Sigmoid colon (tissue), 7 donors: Measurements from ENCODE around the gene RASA2. TPM values are rescaled to one million over a fixed set of nuclear protein-coding genes. Genes with fewer than 3 reads are reported as not detected.

Experiments used
- DNase-seq: peaks from one replicate; pipeline ENCODE4 v3.0.0-alpha.2; 2019
- H3K27ac ChIP-seq, 4 donors: fragments of 200-600 bp; sonication (generic); one replicate each; pipeline ENCODE4 v1.5.1; 2016 to 2019; ENCODE audit warnings: mild to moderate bottlenecking in 1 of 4
- H3K27me3 ChIP-seq, 3 donors: fragments of 200-600 bp; sonication (generic); one replicate each; pipeline ENCODE4 v1.5.1; 2019; ENCODE audit warnings: mild to moderate bottlenecking in 1 of 3
- H3K36me3 ChIP-seq, 4 donors: fragments of 200-600 bp; sonication (generic); one replicate each; pipeline ENCODE4 v1.5.1; 2016 to 2019
- H3K4me1 ChIP-seq, 4 donors: fragments of 200-600 bp; sonication (generic); one replicate each; pipeline ENCODE4 v1.5.1; 2017 to 2019
- H3K4me3 ChIP-seq, 4 donors: fragments of 200-600 bp; sonication (generic); one replicate each; pipeline ENCODE4 v1.5.1; 2017 to 2019; ENCODE audit warnings: mild to moderate bottlenecking in 2 of 4, moderate library complexity in 1 of 4
- H3K9me3 ChIP-seq, 4 donors: fragments of 200-600 bp in 3 of 4; sonication (generic) in 3 of 4; one replicate each; pipeline versions ENCODE4 v1.5.1 to v1.6.1; 2013 to 2019
- CTCF ChIP-seq, 4 experiments: fragments of 450-650 bp in 3 of 4; fragments of 200-600 bp in 1 of 4; IDR thresholded peaks; one replicate each; pipeline ENCODE4 v1.5.1; 2016 to 2019; ENCODE audit warnings: antibody characterized with exemption in 4 of 4, mild to moderate bottlenecking in 3 of 4, moderate library complexity in 2 of 4
- EP300 ChIP-seq, 4 donors: sonication (generic); formaldehyde crosslinking; IDR thresholded peaks; one replicate each; pipeline ENCODE4 v1.6.1; 2017; ENCODE audit warnings: antibody characterized with exemption in 4 of 4
- POLR2A ChIP-seq, 2 donors: fragments of 450-650 bp; IDR thresholded peaks; one replicate each; pipeline ENCODE4 v1.6.1; 2016; ENCODE audit warnings: antibody characterized with exemption in 2 of 2, mild to moderate bottlenecking in 2 of 2, moderate library complexity in 2 of 2
- POLR2AphosphoS5 ChIP-seq, 4 donors: sonication (generic); formaldehyde crosslinking; IDR thresholded peaks; one replicate each; pipeline ENCODE4 v1.6.1; 2017; ENCODE audit warnings: antibody characterized with exemption in 4 of 4
- WGBS, 2 donors: extraction: QIAGEN DNeasy Blood & Tissue Kit; methylation state at CpG; one replicate each; pipeline ENCODE4 v1.1.7; 2013; 5-methylcytosine and 5-hydroxymethylcytosine counted together
- intact Hi-C: fragments of 100-400 bp; cut with DNase I; formaldehyde crosslinking; loops from one replicate; pipeline ENCODE4 v1.15.1; 2023
- polyA plus RNA-seq, 3 donors: library from polyadenylated mRNA; stranded (reverse); fragments of 200-250 nt; gene quantifications; one replicate each; pipeline ENCODE4 v1.2.3, GENCODE V29; 2013
- total RNA-seq, 4 donors: library from RNA; depleted of rRNA; stranded (reverse); fragments of >200 nt; gene quantifications; one replicate each; pipeline ENCODE4 v1.1.0, GENCODE V29; 2016
- donor health status: healthy with polysubstance abuse.
- donor health status: Bipolar disorder and iron deficiency.
- donor health status: healthy.

RASA2 gene
- total and polyA plus RNA-seq, 7 donors = 3.2 to 20.5 (median 13.0) TPM

GRCh38 chr3:141646760-141647561, 160.1 kb downstream of the RASA2 start:
- intact Hi-C loops = loop anchor here (5.0 kb wide), 2 partner anchors 45 to 70 kb away; no protein-coding TSS in a partner anchor
- WGBS, 2 donors = 78 to 84% methylated on average over 8 of the region's 8 CpGs

DNA sequence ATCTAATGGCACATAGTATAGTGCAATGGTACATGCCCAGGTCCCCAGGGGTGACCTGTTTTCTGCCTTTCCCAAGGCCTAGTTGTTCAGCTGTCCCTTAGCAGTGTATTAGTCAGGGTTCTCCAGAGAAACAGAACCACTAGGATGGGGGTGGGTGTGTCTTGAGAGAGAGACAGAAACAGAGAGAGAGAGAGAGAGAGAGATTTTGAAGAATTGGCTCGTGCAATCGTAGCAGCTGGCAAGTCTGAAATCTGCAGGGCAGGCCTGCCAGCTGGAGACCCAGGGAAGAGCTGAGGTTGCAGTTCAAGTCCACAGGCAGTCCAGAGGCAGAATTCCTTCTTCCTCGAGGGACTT, 160.7 kb downstream of the RASA2 start:
- intact Hi-C loops = loop anchor here (5.0 kb wide), 2 partner anchors 45 to 70 kb away; no protein-coding TSS in a partner anchor
- Histone ChIP-seq H3K4me3 (no peak overlapping the region), H3K4me1 (peaks cover 0 to 81% (median 61%) of the 10 kb centered on the region in 4 donors), H3K36me3 (no peaks in the 10 kb centered on the region), H3K27ac (peak overlapping the region in 3 of 4 donors; percentile 59 to 78 (median 73)), H3K9me3 (no peaks in the 10 kb centered on the region), H3K27me3 (no peaks in the 10 kb centered on the region)
- 62 to 86% methylated on average over 3 of the region's 3 CpGs for WGBS, 2 donors
- no peak for DNase-seq
- TF ChIP-seq EP300 (IDR thresholded peaks at IDR 0.05) (no peak), CTCF (IDR thresholded peaks at IDR 0.05) (no peak), POLR2A (IDR thresholded peaks at IDR 0.05) (no peak), POLR2AphosphoS5 (IDR thresholded peaks at IDR 0.05) (no peak)

More at GRCh38 chr3:141646760-141647561, 160.1 kb downstream of the RASA2 start:
- Histone ChIP-seq H3K27me3 (no peaks in the 10 kb centered on the region), H3K36me3 (no peaks in the 10 kb centered on the region), H3K4me1 (peaks cover 0 to 75% (median 55%) of the 10 kb centered on the region in 4 donors), H3K4me3 (no peak overlapping the region), H3K27ac (peak overlapping the region in 3 of 4 donors; percentile 59 to 78 (median 73)), H3K9me3 (no peaks in the 10 kb centered on the region)
- TF ChIP-seq EP300 (IDR thresholded peaks at IDR 0.05) (no peak), POLR2A (IDR thresholded peaks at IDR 0.05) (no peak), POLR2AphosphoS5 (IDR thresholded peaks at IDR 0.05) (peak in 1 of 4 donors; percentile 23)
- DNase-seq = no peak

DNA sequence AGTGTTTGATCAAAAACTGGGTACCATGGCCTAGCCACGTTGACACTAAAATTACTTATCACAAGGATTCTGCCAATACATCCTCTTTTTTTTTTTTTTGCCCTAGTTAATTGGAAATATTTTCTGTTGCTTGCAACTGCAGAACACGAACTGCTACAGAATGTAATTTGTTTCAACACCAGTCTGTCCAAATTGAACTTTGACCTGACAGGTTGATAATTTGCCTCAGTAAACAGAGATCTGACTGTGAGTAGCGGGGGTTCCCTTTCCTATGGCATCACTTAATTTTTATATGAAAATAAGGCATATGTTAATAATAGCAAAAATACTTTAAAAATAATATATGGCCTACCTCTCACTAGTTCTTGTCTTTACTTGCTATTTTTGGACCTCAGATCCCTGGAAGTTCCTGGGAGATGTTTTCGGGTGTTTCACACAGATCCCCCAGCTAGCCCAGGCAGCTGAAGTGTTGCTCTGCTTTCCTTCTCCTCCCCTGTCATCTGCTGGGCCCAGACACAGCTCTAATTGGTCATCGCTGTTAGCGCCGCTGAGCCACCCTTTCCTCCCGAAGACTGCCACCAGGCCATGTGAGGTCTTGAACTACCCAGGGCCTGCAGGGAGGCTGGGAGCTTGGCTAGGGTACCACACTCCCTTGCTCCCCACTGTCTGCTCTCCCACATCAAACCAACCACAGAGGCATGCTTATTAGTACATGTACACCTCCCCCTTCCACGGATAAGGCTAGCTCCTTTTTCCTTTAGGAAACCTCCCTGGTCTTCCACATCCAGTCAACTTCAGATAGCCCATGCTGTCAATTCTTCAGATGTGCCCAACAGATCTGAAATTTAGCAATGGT, 161.5 kb downstream of the RASA2 start:
- TF ChIP-seq CTCF (IDR thresholded peaks at IDR 0.05) (no peak), POLR2AphosphoS5 (IDR thresholded peaks at IDR 0.05) (peak; percentile 33 to 63 (median 62))
- Histone ChIP-seq H3K36me3 (no peaks in the 10 kb centered on the region), H3K9me3 (no peaks in the 10 kb centered on the region), H3K4me3 (no peak overlapping the region), H3K27ac (peak overlapping the region in 3 of 4 donors; percentile 59 to 78 (median 73)), H3K27me3 (no peaks in the 10 kb centered on the region), H3K4me1 (peaks cover 0 to 87% (median 67%) of the 10 kb centered on the region in 4 donors)
- WGBS, 2 donors = 65 to 81% methylated on average over 9 of the region's 9 CpGs
- DNase-seq = peak; percentile 78
- intact Hi-C loops = loop anchor here (5.0 kb wide), 2 partner anchors 46 to 71 kb away; no protein-coding TSS in a partner anchor

DNA sequence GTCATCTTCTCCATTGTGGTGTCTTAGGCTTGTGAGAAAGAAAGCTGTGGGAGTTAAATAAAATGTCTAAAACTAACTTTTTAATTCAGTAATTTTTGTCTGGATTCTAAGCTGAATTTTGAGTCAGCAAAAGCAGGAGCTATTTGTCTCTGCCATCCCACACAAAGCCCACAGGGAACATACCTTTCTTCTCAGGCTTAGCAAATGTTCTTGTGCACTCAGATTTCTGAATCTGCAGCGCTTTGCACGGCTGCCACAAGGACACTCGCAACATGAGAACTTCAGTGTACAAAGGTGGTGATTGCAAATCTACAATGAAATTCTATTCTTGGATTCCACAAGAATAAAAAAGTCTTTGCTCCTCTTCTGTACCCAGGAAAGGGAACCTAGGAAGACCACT, 163.0 kb downstream of the RASA2 start:
- DNase-seq = no peak
- peak overlapping the region in 3 of 4 donors; percentile 74 to 93 (median 82) for H3K27ac ChIP-seq
- H3K4me3 ChIP-seq = no peak overlapping the region
- WGBS, 2 donors = 59 to 81% methylated on average over 3 of the region's 3 CpGs
- no peaks in the 10 kb centered on the region for H3K36me3 ChIP-seq
- no peaks in the 10 kb centered on the region for H3K9me3 ChIP-seq
- intact Hi-C loops = loop anchor here (5.0 to 10.0 kb wide), 3 partner anchors 48 to 575 kb away; partner anchors contain the start of gene GK5
- H3K4me1 ChIP-seq = peaks cover 0 to 83% (median 68%) of the 10 kb centered on the region in 4 donors
- TF ChIP-seq CTCF (IDR thresholded peaks at IDR 0.05) (no peak), POLR2A (IDR thresholded peaks at IDR 0.05) (no peak), POLR2AphosphoS5 (IDR thresholded peaks at IDR 0.05) (no peak), EP300 (IDR thresholded peaks at IDR 0.05) (no peak)
- H3K27me3 ChIP-seq = no peaks in the 10 kb centered on the region
